ENCODE data around the gene TCF7L2.

TCF7L2 gene

GRCh38 chr10:112967200-112967599 lies 17.2 kb downstream of the TCF7L2 start:
- no peak for DNase-seq

- no peak for DNase-seq
These were observed 19.1 kb downstream of the TCF7L2 start for GRCh38 chr10:112969131-112969530.

- no peak for DNase-seq
These were observed 19.5 kb downstream of the TCF7L2 start for GRCh38 chr10:112969542-112969941.

- DNase-seq: no peak
These were observed 20.0 kb downstream of the TCF7L2 start for GRCh38 chr10:112970021-112970420.

DNA sequence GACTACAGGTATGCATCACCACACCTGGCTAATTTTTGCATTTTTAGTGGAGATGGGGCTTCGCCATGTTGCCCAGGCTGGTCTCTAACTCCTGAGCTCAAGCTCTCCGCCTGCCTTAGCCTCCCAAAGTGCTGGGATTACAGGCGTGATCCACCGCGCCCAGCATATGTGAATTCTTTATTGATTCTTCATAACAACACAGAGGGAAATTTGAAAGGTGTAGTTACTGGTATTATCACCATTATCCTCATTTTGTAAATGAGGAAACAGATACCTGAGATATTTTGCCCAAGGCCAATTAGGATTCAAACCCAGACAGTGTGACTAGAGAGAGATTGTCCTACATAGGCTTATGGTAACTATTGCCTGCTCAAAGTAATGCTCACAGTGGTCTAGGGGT lies 22.6 kb downstream of the TCF7L2 start:
- no peak for DNase-seq

GRCh38 chr10:112973046-112973445 lies 23.0 kb downstream of the TCF7L2 start:
- no peak for DNase-seq

GRCh38 chr10:112973805-112974204 lies 23.8 kb downstream of the TCF7L2 start:
- DNase-seq: no peak

DNA sequence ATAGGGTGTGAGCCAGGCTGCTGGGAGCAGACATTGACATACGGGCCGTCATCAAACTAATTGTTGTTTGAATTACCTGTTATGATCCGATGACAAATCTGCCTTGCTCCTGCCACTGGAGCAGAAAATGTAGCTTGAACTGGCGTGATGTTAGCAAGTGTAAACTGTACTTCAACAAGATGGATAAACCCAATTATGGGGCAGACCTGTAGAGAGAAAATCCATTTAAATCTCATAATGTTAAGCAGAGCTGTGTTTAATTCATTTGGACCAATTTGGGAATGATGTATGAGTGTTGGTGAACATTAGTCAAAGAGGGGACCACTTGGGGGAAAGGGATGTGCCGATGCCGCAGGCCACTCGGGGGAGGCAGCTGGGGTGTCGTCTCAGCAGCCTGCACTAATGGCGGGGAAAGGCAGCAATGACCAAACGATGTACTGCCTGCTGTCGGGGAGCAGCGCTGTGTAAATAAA lies 27.4 kb downstream of the TCF7L2 start:
- no peak for DNase-seq

DNA sequence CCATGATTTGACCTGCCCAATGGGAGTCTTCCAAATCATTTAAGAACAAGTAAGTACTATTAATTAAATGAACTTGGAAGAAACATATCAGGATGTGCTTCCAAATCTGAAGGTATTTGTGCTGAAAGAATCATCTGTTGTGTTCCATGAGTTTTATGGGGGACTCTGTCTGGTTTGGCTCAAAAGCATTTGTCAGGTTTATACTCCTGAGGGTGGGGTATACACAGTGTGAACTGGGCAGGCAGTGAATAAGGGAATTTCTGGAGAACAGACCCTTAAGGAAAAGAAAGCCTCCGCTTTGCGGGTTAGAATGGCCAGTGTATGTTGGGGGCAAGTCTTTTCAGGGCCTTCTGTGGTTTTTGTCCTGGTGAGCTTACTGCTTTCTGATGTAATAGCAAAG lies 29.9 kb downstream of the TCF7L2 start:
- no peak for DNase-seq

DNA sequence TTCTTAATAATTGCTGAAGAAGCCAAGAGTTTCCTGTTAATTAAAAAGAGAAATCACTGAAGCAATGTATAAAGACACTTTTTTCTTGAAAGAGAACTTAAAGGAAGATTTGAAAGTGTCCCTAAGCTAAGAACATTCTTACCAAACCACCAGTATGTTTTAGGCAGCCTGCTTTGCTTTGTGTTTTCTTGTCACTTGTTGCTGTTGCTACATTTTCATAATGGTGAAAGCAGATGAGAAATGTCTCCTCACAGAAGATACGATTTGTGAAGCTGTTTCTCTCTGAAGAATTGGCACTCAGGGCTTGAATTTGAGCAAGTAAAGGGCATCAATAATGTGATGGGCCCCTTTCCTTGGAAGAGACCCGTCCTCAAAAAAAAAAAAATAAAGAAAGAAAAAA lies 30.9 kb downstream of the TCF7L2 start:
- DNase-seq: no peak

DNA sequence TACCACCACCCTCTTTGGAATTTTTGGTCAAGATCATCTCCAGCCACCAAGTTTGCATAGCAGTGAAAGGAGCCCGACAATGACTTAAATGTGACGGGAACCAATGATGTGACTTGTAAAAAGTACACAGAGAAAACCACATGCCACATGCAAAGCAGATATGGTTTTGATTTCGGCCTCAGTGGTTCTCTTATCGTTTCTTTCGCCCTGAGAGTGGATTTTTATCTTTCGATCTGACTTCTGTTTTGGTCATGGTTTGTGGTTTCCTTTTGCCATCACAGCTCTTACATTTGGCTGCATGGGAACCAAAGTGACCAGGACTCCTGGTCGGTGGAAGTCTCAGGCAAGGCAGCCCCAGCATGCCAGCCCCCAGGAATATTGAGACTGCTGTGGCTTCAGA lies 31.5 kb downstream of the TCF7L2 start:
- DNase-seq: no peak

GRCh38 chr10:112983444-112984056 lies 33.5 kb downstream of the TCF7L2 start:
- DNase-seq: no peak

GRCh38 chr10:112984756-112985155 lies 34.7 kb downstream of the TCF7L2 start:
- DNase-seq: no peak

GRCh38 chr10:112985690-112986543 lies 35.9 kb downstream of the TCF7L2 start:
- DNase-seq: no peak

- DNase-seq: no peak
These were observed 36.6 kb downstream of the TCF7L2 start for GRCh38 chr10:112986544-112987190.

DNA sequence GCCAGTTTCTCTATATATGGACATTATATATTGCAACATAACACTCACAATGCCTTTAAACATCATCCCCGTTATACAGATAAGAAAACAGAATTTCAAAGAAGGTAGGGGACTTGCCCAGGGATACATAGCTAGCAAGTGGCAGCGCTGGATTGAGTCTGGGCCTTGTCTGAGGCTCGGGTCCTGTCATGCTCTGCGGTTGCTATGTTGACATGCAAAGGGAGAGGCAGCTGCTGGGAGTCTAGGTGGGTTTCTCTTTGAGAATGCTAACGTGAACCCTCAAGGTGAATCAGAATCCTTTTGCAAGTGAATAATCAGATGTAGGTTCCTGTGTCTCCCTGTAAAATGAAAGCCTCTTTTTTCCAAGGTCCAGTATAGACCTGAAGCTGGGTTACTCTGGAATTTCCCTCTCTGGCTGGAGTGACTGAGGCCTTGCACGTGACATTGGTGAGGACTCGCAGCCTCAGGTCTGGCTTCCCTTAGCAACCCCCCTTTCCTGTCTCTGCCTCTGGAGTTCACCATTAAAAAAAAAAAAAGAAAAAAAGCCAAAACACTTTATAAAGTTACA lies 38.9 kb downstream of the TCF7L2 start:
- DNase-seq: no peak

GRCh38 chr10:112989826-112990225 lies 39.8 kb downstream of the TCF7L2 start:
- DNase-seq: no peak

DNA sequence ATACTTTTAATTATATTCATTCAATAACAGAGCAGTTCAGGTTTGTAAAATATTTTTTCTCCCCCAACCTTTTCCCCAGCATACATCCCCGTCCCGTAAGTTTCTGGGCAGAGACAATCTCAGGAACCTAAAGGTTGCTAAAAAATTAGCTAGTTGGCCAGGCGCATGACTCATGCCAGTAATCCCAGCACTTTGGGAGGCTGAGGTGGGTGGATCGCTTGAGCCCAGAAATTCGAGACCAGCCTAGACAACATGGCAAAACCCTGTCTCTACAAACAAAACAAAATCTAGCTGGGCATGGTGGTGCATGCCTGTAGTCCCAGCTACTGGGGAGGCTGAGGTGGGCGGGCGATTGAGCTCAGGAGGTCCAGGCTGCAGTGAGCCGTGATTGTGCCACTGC lies 40.2 kb downstream of the TCF7L2 start:
- DNase-seq: no peak

DNA sequence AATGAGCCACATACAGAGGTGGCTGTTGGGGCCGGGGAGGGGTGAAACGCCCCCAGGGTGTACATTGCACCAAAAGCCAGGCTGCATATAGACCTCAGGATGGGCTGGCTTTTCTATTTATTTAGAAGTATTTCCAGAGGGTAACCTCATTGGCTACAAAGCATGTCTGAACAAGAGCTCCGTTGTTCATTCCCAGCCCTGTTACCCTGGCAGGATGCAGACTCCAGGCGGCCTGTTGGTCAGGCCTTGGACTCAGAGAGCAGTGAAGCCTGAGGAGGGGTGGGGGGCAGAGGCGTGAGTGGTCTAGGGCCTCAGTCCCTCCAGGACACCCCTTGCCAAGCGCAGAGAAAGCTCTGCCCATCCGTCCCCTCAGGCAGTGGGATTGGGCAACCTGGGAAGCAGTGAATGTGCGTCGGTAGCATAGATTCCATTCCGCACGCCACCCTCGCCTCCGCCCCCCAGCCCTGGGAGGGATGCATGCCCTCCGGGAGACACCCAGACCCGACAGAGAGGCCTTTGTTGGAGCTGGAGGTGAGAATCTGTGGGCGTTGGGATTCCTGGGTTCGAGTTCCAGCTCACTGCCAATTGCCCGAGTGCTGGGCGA lies 41.9 kb downstream of the TCF7L2 start:
- no peak for DNase-seq

- DNase-seq: no peak
These were observed 46.4 kb downstream of the TCF7L2 start for GRCh38 chr10:112996462-112996861.

DNA sequence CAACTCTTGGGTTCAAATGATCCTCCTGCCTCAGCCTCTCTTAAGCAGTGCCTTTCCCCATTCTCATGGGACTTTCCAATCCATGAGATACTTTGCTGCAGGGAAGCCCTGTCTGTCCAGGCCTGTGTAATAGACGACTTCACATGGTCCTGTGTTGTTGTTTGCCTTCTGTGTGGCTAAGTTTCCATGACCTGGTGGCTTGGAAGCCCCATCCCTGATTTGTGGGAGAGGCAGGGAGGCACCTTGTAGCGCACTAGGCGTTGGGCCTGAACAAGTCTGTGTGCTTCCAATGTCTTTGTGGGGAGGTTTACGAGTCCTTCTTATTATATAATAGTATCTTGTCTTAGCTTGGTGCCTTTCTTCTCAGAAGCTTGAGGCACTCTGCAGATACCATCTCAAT lies 49.1 kb downstream of the TCF7L2 start:
- no peak for DNase-seq

DNA sequence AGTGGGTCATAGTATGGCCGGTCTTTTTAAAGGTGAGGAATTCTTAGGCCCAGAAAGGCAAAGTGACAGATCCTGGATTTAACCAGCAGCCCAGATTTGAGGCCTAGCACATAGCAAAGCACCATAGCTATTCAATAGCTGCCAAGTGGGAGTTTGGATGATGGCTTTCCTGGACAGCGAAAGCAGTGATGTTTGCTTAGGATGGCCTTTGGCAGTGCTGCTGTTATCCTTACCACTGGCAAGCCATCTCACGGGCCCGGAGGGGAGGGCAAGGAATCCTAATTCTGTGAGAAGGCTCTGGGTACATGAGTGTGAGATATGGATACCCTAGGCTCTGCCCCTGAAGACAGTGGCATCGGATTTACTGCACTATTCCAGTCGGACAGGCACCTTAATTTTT lies 50.4 kb downstream of the TCF7L2 start:
- no peak for DNase-seq

Measured in activated T-cell treated with anti-CD3 and anti-CD28 coated beads, Interleukin-2, amount 50 U/mL, for 1 hour (primary cell).